Neuronal stem cell (in vitro differentiated cells): Measurements from ENCODE around the gene DLST.

Experiments used
- DNase-seq: peaks from one replicate; pipeline ENCODE4 v3.0.0-alpha.2; 2013; ENCODE audit warnings: low spot score
- H2AFZ ChIP-seq: one replicate; pipeline ENCODE4 v1.6.1; 2013; ENCODE audit warnings: mild to moderate bottlenecking, low read length, inconsistent platforms
- H2AK5ac ChIP-seq: 2 replicates; pipeline ENCODE4 v1.6.1; 2013; ENCODE audit warnings: low read depth, mild to moderate bottlenecking, inconsistent platforms, low read length, moderate library complexity, mixed read lengths
- H2BK120ac ChIP-seq: 2 replicates; pipeline ENCODE4 v1.6.1; 2013; ENCODE audit warnings: low read depth, mild to moderate bottlenecking, inconsistent platforms, low read length, moderate library complexity, mixed read lengths
- H2BK12ac ChIP-seq: one replicate; pipeline ENCODE4 v1.6.1; 2013; ENCODE audit warnings: low read length, inconsistent platforms
- H2BK15ac ChIP-seq: 2 replicates; pipeline ENCODE4 v1.6.1; 2013; ENCODE audit warnings: mild to moderate bottlenecking, low read length, inconsistent platforms, mixed read lengths
- H2BK5ac ChIP-seq: one replicate; pipeline ENCODE4 v1.6.1; 2013; ENCODE audit warnings: inconsistent platforms, mild to moderate bottlenecking, low read length, moderate library complexity
- H3K14ac ChIP-seq: one replicate; pipeline ENCODE4 v1.6.1; 2013; ENCODE audit warnings: low read length, inconsistent platforms
- H3K18ac ChIP-seq: 2 replicates; pipeline ENCODE4 v1.6.1; 2013; ENCODE audit warnings: low read length, inconsistent platforms
- H3K23ac ChIP-seq: 2 replicates; pipeline ENCODE4 v1.6.1; 2013; ENCODE audit warnings: low read depth, mild to moderate bottlenecking, mixed read lengths, low read length, inconsistent platforms; ENCODE audit not compliant: poor library complexity
- H3K27ac ChIP-seq: replicated peaks from 3 replicates; pipeline ENCODE4 v1.5.1; 2013; ENCODE audit warnings: low read length, inconsistent platforms
- H3K27me3 ChIP-seq, 3 experiments: 2 replicates each; pipeline ENCODE4 v1.6.1; 2013; ENCODE audit warnings: low read length in 3 of 3, mild to moderate bottlenecking in 2 of 3, inconsistent platforms in 1 of 3, low read depth in 1 of 3, mixed read lengths in 1 of 3, moderate library complexity in 1 of 3; ENCODE audit not compliant: control insufficient read depth in 3 of 3, insufficient read depth in 3 of 3
- H3K36me3 ChIP-seq, 2 donors: replicated peaks in 1 of 2; 2 replicates each; pipeline ENCODE4 v1.6.1; 2013; ENCODE audit warnings: low read length in 2 of 2; ENCODE audit not compliant: control insufficient read depth in 2 of 2, insufficient read depth in 2 of 2
- H3K4ac ChIP-seq: 2 replicates; pipeline ENCODE4 v1.6.1; 2013; ENCODE audit warnings: inconsistent platforms, mild to moderate bottlenecking, low read length, moderate library complexity
- H3K4me1 ChIP-seq, 2 donors: 1 replicate in 1 of 2; 2 replicates in 1 of 2; pipeline ENCODE4 v1.6.1; 2013; ENCODE audit warnings: low read length in 2 of 2, low read depth in 1 of 2; ENCODE audit not compliant: control insufficient read depth in 2 of 2, insufficient read depth in 1 of 2
- H3K4me2 ChIP-seq: one replicate; pipeline ENCODE4 v1.6.1; 2013; ENCODE audit warnings: mild to moderate bottlenecking, low read length, inconsistent platforms; ENCODE audit not compliant: insufficient read depth, poor library complexity, severe bottlenecking
- H3K4me3 ChIP-seq, 2 donors: 2 replicates each; pipeline ENCODE4 v1.5.1; 2013; ENCODE audit warnings: low read length in 2 of 2, mild to moderate bottlenecking in 2 of 2, inconsistent platforms in 1 of 2, moderate library complexity in 1 of 2
- H3K79me1 ChIP-seq: one replicate; pipeline ENCODE4 v1.6.1; 2013; ENCODE audit warnings: low read depth, mild to moderate bottlenecking, inconsistent platforms, low read length, moderate library complexity
- H3K9ac ChIP-seq: one replicate; pipeline ENCODE4 v1.6.1; 2013; ENCODE audit warnings: mild to moderate bottlenecking, low read depth, low read length, inconsistent platforms; ENCODE audit not compliant: poor library complexity
- H3K9me3 ChIP-seq, 2 donors: replicated peaks in 1 of 2; 2 replicates each; pipeline versions ENCODE3 to v1.6.1; 2013; ENCODE audit warnings: low read length in 2 of 2, mild to moderate bottlenecking in 2 of 2, inconsistent platforms in 1 of 2, low read depth in 1 of 2, mixed read lengths in 1 of 2, moderate library complexity in 1 of 2; ENCODE audit not compliant: control insufficient read depth in 2 of 2, insufficient read depth in 1 of 2
- H4K8ac ChIP-seq: one replicate; pipeline ENCODE4 v1.6.1; 2013; ENCODE audit warnings: low read depth, mild to moderate bottlenecking, inconsistent platforms, low read length, moderate library complexity
- H4K91ac ChIP-seq: one replicate; pipeline ENCODE4 v1.6.1; 2013; ENCODE audit warnings: low read length, low read depth, mild to moderate bottlenecking, inconsistent platforms; ENCODE audit not compliant: poor library complexity
- WGBS, 2 donors: extraction: QIAGEN DNeasy Blood & Tissue Kit; methylation state at CpG; one replicate each; pipeline ENCODE4 v1.1.7; 2013; ENCODE audit warnings: missing lambda C conversion rate in 2 of 2, mixed read lengths in 1 of 2; ENCODE audit not compliant: insufficient read length in 2 of 2, insufficient replicate concordance in 1 of 2; ENCODE audit errors: extremely low coverage in 2 of 2; 5-methylcytosine and 5-hydroxymethylcytosine counted together

DLST gene

DNA sequence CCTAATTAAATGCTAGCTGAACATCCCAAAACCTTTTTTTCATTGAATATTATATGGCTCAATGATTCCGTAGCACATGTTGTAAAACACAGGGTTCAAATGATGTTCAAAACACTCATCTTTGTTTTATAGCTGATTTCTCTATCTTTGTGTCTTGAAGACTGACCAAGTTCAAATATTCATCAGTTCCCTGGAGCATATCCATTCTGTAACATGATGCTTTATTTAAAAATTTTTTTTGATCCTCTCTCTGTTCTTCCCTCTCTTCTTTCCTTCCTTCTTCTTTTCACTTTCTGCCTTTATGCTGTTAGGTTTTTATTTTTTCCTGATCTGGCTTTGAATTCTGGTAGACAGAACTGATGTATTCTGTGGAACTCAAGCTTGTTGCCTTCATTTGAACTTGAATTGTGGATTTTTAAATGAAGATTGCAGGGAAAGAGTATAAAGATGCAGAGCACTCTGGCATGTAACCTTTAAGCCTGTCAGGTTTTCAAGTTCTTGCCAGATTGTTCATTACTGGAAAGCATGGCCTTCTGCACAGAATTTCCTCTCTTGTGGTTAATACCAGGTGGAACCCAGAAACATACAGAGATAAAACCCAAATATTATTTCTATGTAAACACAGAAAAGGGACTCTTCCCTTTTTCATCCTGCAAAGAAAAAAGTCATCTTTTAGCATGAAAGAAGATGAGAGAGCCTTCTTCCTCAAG lies 45.3 kb upstream of the DLST start:
- no peak overlapping the region for H3K9ac ChIP-seq
- no peak for DNase-seq

GRCh38 chr14:74838166-74838565 lies 43.5 kb upstream of the DLST start:
- no peak overlapping the region for H3K27ac ChIP-seq
- H3K18ac ChIP-seq, result no peak overlapping the region
- WGBS, 2 donors, result no CpG with 5 or more reads among the region's 2 CpGs
- H2BK5ac ChIP-seq, result no peak overlapping the region
- no peak overlapping the region for H2BK15ac ChIP-seq
- no peaks in the 10 kb centered on the region for H3K27me3 ChIP-seq
- no peak overlapping the region for H2BK120ac ChIP-seq
- H3K4me2 ChIP-seq, result no peak overlapping the region
- no peak overlapping the region for H3K4me3 ChIP-seq
- H3K9ac ChIP-seq, result no peak overlapping the region
- no peak overlapping the region for H2BK12ac ChIP-seq
- no peak overlapping the region for H4K8ac ChIP-seq
- no peaks in the 10 kb centered on the region for H3K79me1 ChIP-seq
- no peak overlapping the region for H2AK5ac ChIP-seq
- no peak overlapping the region for H3K4ac ChIP-seq
- H3K36me3 ChIP-seq, result peaks cover 4 to 68% of the 10 kb centered on the region in 2 donors
- H3K23ac ChIP-seq, result no peak overlapping the region
- H3K4me1 ChIP-seq, result peaks cover 0 to 1% of the 10 kb centered on the region in 2 donors
- no peak for DNase-seq
- H4K91ac ChIP-seq, result no peak overlapping the region
- no peaks in the 10 kb centered on the region for H3K9me3 ChIP-seq
- H3K14ac ChIP-seq, result no peak overlapping the region
- H2AFZ ChIP-seq, result no peak overlapping the region

More for the DNA sequence above, 45.3 kb upstream of the DLST start:
- no peak overlapping the region for H3K4me3 ChIP-seq
- no peak overlapping the region for H3K4ac ChIP-seq
- H3K23ac ChIP-seq, result no peak overlapping the region
- H2BK12ac ChIP-seq, result no peak overlapping the region
- no peak overlapping the region for H3K14ac ChIP-seq
- H2BK5ac ChIP-seq, result no peak overlapping the region
- peaks cover 4 to 83% of the 10 kb centered on the region in 2 donors for H3K36me3 ChIP-seq
- H3K27ac ChIP-seq, result no peak overlapping the region
- no peak overlapping the region for H2AFZ ChIP-seq
- H3K79me1 ChIP-seq, result no peaks in the 10 kb centered on the region
- no peak overlapping the region for H4K91ac ChIP-seq
- H2BK15ac ChIP-seq, result no peak overlapping the region
- H3K4me2 ChIP-seq, result no peak overlapping the region
- H4K8ac ChIP-seq, result no peak overlapping the region
- H2AK5ac ChIP-seq, result no peak overlapping the region
- H3K4me1 ChIP-seq, result no peaks in the 10 kb centered on the region
- no peak overlapping the region for H3K18ac ChIP-seq
- no CpG with 5 or more reads among the region's 1 CpG for WGBS, 2 donors
- H3K27me3 ChIP-seq, result no peaks in the 10 kb centered on the region
- no peaks in the 10 kb centered on the region for H3K9me3 ChIP-seq
- no peak overlapping the region for H2BK120ac ChIP-seq

DNA sequence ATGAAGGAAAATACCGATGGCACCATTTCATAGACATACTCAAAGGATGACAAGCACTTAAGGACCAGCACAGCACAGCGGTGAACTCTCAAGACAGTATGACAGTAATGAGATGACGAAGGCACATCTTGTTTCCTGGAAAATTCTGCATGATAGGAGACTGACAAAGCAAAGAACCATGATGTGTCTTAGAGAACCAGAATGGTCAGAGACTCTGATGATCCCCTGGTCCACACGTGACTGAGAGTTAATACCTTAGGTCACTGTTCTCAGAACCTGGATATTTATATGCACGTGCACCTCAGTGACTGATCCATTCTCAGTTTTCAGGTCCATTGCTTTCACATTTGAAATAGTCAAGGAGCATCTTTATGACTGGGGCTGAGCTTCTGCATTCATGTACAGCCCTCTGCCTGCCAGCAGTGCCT lies 41.1 kb upstream of the DLST start:
- H3K23ac ChIP-seq, result no peak overlapping the region
- H3K9ac ChIP-seq, result no peak overlapping the region
- H3K4ac ChIP-seq, result no peak overlapping the region
- H3K14ac ChIP-seq, result no peak overlapping the region
- H3K4me3 ChIP-seq, result no peak overlapping the region
- no peak overlapping the region for H4K8ac ChIP-seq
- no peak overlapping the region for H2BK15ac ChIP-seq
- peaks cover 4 to 44% of the 10 kb centered on the region in 2 donors for H3K36me3 ChIP-seq
- H2AK5ac ChIP-seq, result no peak overlapping the region
- H3K4me1 ChIP-seq, result peaks cover 0 to 1% of the 10 kb centered on the region in 2 donors
- DNase-seq, result no peak
- H3K4me2 ChIP-seq, result no peak overlapping the region
- H4K91ac ChIP-seq, result no peak overlapping the region
- no peak overlapping the region for H2BK5ac ChIP-seq
- no peaks in the 10 kb centered on the region for H3K79me1 ChIP-seq
- H3K9me3 ChIP-seq, result no peaks in the 10 kb centered on the region
- H2BK120ac ChIP-seq, result no peak overlapping the region
- no peak overlapping the region for H2AFZ ChIP-seq
- H2BK12ac ChIP-seq, result no peak overlapping the region
- no peak overlapping the region for H3K18ac ChIP-seq
- H3K27ac ChIP-seq, result no peak overlapping the region
- WGBS, 2 donors, result no CpG with 5 or more reads among the region's 5 CpGs
- H3K27me3 ChIP-seq, result no peaks in the 10 kb centered on the region

DNA sequence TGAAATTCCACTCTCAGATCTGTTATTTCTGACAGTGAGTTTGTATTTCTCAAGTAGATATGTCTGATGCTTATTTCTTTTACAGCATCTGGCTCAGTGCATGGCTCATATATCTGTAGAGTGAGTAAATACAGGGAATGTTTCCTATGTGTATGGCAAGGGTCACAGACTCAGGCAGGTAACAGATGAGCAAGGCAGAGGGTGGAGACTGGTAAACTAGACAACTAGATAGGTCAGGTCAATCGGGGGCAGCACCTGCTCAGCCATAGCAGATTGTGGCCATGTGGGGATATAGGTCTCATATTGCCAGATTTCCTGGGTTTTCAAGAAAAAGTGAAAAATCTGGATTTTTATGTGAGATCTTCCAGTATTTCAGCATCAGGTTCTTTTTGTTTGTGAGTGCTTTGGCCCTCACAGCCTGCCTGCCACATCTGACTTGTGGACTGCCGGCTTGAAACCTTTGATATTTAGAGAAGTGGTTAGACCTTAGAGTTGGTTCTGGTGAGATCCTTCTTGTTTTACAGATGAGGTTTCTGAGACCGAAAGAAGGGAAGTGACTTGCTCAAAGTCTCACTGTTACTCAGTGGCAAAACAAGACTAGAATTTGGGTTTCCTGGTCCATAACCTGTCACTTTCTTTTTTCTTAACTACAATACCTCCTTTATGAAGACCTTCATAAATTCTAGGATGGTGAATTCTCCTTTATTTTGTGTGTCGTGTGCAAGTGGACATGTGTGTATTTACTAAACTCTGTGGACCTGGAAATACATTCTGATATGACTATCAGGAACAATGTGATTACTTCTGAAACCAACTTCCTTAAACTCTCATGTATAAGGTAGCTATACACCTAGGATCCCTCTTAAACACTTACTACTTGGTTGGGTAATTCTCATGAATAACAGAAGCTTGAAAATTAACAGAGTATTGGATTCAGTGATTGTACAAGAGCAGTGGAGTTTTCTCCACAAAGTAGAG lies 40.2 kb upstream of the DLST start:
- Histone ChIP-seq H3K4me2 (no peak overlapping the region), H3K4ac (no peak overlapping the region), H3K79me1 (no peaks in the 10 kb centered on the region), H4K91ac (no peak overlapping the region), H3K27me3 (no peaks in the 10 kb centered on the region), H2BK5ac (no peak overlapping the region), H3K18ac (no peak overlapping the region), H4K8ac (no peak overlapping the region), H3K4me1 (peaks cover 0 to 1% of the 10 kb centered on the region in 2 donors), H3K23ac (no peak overlapping the region), H3K14ac (no peak overlapping the region), H2BK15ac (no peak overlapping the region), H3K27ac (no peak overlapping the region), H2AFZ (no peak overlapping the region), H3K4me3 (no peak overlapping the region), H2BK120ac (no peak overlapping the region), H3K9ac (no peak overlapping the region), H2AK5ac (no peak overlapping the region), H2BK12ac (no peak overlapping the region), H3K9me3 (no peaks in the 10 kb centered on the region), H3K36me3 (peaks cover 4 to 35% of the 10 kb centered on the region in 2 donors)
- WGBS, 2 donors, result no CpG with 5 or more reads among the region's 4 CpGs
- no peak for DNase-seq
